Body of pancreas (tissue), 4 donors: ENCODE results near the gene CYP4F3. TPM values are rescaled to one million over a fixed set of nuclear protein-coding genes. Genes with fewer than 3 reads are reported as not detected.
A peak's percentile ranks its signal among the peaks of the same experiment; 100 is the strongest.

Experiments
- ATAC-seq: fragments of 150-250 bp; one replicate; pipeline ENCODE4 v1.9.1; 2016
- DNase-seq, 4 donors: peaks; one replicate each; pipeline ENCODE4 v3.0.0-alpha.2; 2019
- H3K27ac ChIP-seq, 4 donors: fragments of 200-600 bp; sonication (generic); 1 replicate in 3 of 4; 2 replicates in 1 of 4; pipeline versions ENCODE4 v1.5.1 to v1.6.1; 2016 to 2019; ENCODE audit warnings: mild to moderate bottlenecking in 1 of 4, mixed read lengths in 1 of 4, moderate library complexity in 1 of 4
- H3K27me3 ChIP-seq, 2 donors: fragments of 200-600 bp; sonication (generic); one replicate each; pipeline ENCODE4 v1.6.0; 2016; ENCODE audit warnings: mild to moderate bottlenecking in 1 of 2
- H3K36me3 ChIP-seq, 2 donors: fragments of 200-600 bp; sonication (generic); replicated peaks in 1 of 2; 2 replicates each; pipeline ENCODE4 v1.5.1; 2016; ENCODE audit warnings: low read depth in 2 of 2; ENCODE audit not compliant: insufficient read depth in 1 of 2
- H3K4me1 ChIP-seq: fragments of 200-600 bp; sonication (generic); one replicate; pipeline ENCODE4 v1.6.0; 2016
- H3K4me3 ChIP-seq, 2 donors: fragments of 200-600 bp; sonication (generic); 1 replicate in 1 of 2; 2 replicates in 1 of 2; pipeline ENCODE4 v1.5.1; 2016 to 2019
- H3K9me3 ChIP-seq, 3 donors: fragments of 200-600 bp; sonication (generic); 1 replicate in 2 of 3; 2 replicates in 1 of 3; pipeline ENCODE4 v1.5.1; 2016
- CTCF ChIP-seq, 7 experiments: fragments of 450-650 bp in 4 of 7; fragments of 200-600 bp in 3 of 7; sonication (generic) in 3 of 7; IDR thresholded peaks; one replicate each; pipeline ENCODE4 v1.5.1; 2016 to 2019; ENCODE audit warnings: antibody characterized with exemption in 7 of 7
- POLR2A ChIP-seq, 3 donors: fragments of 450-650 bp; IDR thresholded peaks; one replicate each; pipeline ENCODE4 v1.6.1; 2016; ENCODE audit warnings: antibody characterized with exemption in 3 of 3, mild to moderate bottlenecking in 2 of 3
- WGBS, 2 donors: methylation state at CpG; one replicate each; pipeline ENCODE4 v1.1.5; 2017; 5-methylcytosine and 5-hydroxymethylcytosine counted together
- intact Hi-C: fragments of 100-400 bp; cut with DNase I; formaldehyde crosslinking; loops from one replicate; pipeline ENCODE4 v1.15.1; 2023
- total RNA-seq, 2 donors: library from RNA; depleted of rRNA; stranded (reverse); fragments of >200 nt; gene quantifications; one replicate each; pipeline ENCODE4 v1.1.0, GENCODE V29; 2016

Gene CYP4F3
- total RNA-seq, 2 donors from 2014 or later, result 0.33 to 2.6 TPM

GRCh38 chr19:15609261-15609660 is 31.4 kb upstream of the CYP4F3 start:
- DNase-seq (no peak), ATAC-seq (no peak)
- 71 to 72% methylated on average over 8 of the region's 8 CpGs for WGBS, 2 donors
- H3K27ac ChIP-seq, result no peak overlapping the region
- no peaks in the 10 kb centered on the region for H3K27me3 ChIP-seq
- intact Hi-C loops, result no loop called here
- H3K4me1 ChIP-seq, result no peaks in the 10 kb centered on the region
- no peaks in the 10 kb centered on the region for H3K9me3 ChIP-seq
- H3K36me3 ChIP-seq, result no peaks in the 10 kb centered on the region
- TF ChIP-seq POLR2A (IDR thresholded peaks at IDR 0.05) (no peak), CTCF (IDR thresholded peaks at IDR 0.05) (no peak)
- no peak overlapping the region for H3K4me3 ChIP-seq

GRCh38 chr19:15612342-15612741 is 28.4 kb upstream of the CYP4F3 start:
- intact Hi-C loops, result no loop called here

GRCh38 chr19:15613338-15613737 is 27.4 kb upstream of the CYP4F3 start:
- ATAC-seq (no peak), DNase-seq (no peak)
- intact Hi-C loops, result no loop called here
- Histone ChIP-seq H3K36me3 (no peaks in the 10 kb centered on the region), H3K9me3 (no peaks in the 10 kb centered on the region), H3K4me1 (no peaks in the 10 kb centered on the region), H3K27ac (no peak overlapping the region), H3K4me3 (no peak overlapping the region), H3K27me3 (no peaks in the 10 kb centered on the region)
- no peak for TF ChIP-seq CTCF (IDR thresholded peaks at IDR 0.05)
- TF ChIP-seq POLR2A (IDR thresholded peaks at IDR 0.05), result no peak
- WGBS, 2 donors, result 78 to 82% methylated on average over 3 of the region's 3 CpGs

More at GRCh38 chr19:15612342-15612741, 28.4 kb upstream of the CYP4F3 start:
- Histone ChIP-seq H3K27me3 (no peaks in the 10 kb centered on the region), H3K4me1 (no peaks in the 10 kb centered on the region), H3K27ac (no peak overlapping the region), H3K9me3 (no peaks in the 10 kb centered on the region), H3K36me3 (no peaks in the 10 kb centered on the region), H3K4me3 (no peak overlapping the region)
- DNase-seq, result no peak
- 30 to 44% methylated on average over 5 of the region's 5 CpGs for WGBS, 2 donors
- TF ChIP-seq POLR2A (IDR thresholded peaks at IDR 0.05) (no peak), CTCF (IDR thresholded peaks at IDR 0.05) (no peak)
- no peak for ATAC-seq

GRCh38 chr19:15614507-15615379 is 26.0 kb upstream of the CYP4F3 start, which contains the start of gene CYP4F8:
TSS of gene CYP4F8 (plus strand) at chr19:15615218. CDS start at chr19:15615617, 399 bp downstream.
- Histone ChIP-seq H3K9me3 (no peaks in the 10 kb centered on the region), H3K27me3 (no peaks in the 10 kb centered on the region), H3K4me3 (no peak within 1 kb of the TSS), H3K27ac (no peak within 1 kb of the TSS), H3K36me3 (no peaks in the 10 kb centered on the region), H3K4me1 (no peaks in the 10 kb centered on the region)
- 27 to 34% methylated on average over 6 to 8 of the region's 8 CpGs for WGBS, 2 donors
- peak; percentile 62 for ATAC-seq
- no peak for TF ChIP-seq CTCF (IDR thresholded peaks at IDR 0.05)
- peak; percentile 21 to 43 (median 24) for DNase-seq
- intact Hi-C loops, result no loop called here

GRCh38 chr19:15615526-15615925 is 25.2 kb upstream of the CYP4F3 start:
- ATAC-seq (no peak), DNase-seq (no peak)
- H3K36me3 ChIP-seq, result no peaks in the 10 kb centered on the region
- no peaks in the 10 kb centered on the region for H3K27me3 ChIP-seq
- TF ChIP-seq CTCF (IDR thresholded peaks at IDR 0.05) (no peak), POLR2A (IDR thresholded peaks at IDR 0.05) (no peak)
- H3K27ac ChIP-seq, result no peak overlapping the region
- no peak overlapping the region for H3K4me3 ChIP-seq
- H3K4me1 ChIP-seq, result no peaks in the 10 kb centered on the region
- intact Hi-C loops, result no loop called here
- 54 to 60% methylated on average over 12 to 13 of the region's 14 CpGs for WGBS, 2 donors
- H3K9me3 ChIP-seq, result no peaks in the 10 kb centered on the region
